Globus pallidus (tissue), 1 donor: Measurements from ENCODE around the gene TANC1.

Experiments used
- DNase-seq: peaks from one replicate; pipeline ENCODE4 v3.0.0-alpha.2; 2015; ENCODE audit warnings: low spot score

Gene TANC1

GRCh38 chr2:158962074-158962473, 6.4 kb upstream of the TANC1 start:
- no peak for DNase-seq

GRCh38 chr2:158963071-158963470, 5.4 kb upstream of the TANC1 start:
- DNase-seq, result no peak

GRCh38 chr2:158965107-158965506, 3.3 kb upstream of the TANC1 start:
- DNase-seq, result no peak

- no peak for DNase-seq
Observed at GRCh38 chr2:158965641-158966040, 2.8 kb upstream of the TANC1 start.

- no peak for DNase-seq
Observed at GRCh38 chr2:158966312-158966711, 2.1 kb upstream of the TANC1 start.

- no peak for DNase-seq
Observed at GRCh38 chr2:158967114-158967730, 1.2 kb upstream of the TANC1 start.

- DNase-seq, result peak; percentile 85
Observed at GRCh38 chr2:158967731-158968395, 577 bp upstream of the TANC1 start.

GRCh38 chr2:158969162-158969714, 798 bp downstream of the TANC1 start:
- DNase-seq, result no peak

GRCh38 chr2:158969715-158970240, 1.3 kb downstream of the TANC1 start:
- DNase-seq, result peak; percentile 50

GRCh38 chr2:158970241-158970751, 1.9 kb downstream of the TANC1 start:
- no peak for DNase-seq

GRCh38 chr2:158973116-158973956, 4.9 kb downstream of the TANC1 start:
- no peak for DNase-seq

- no peak for DNase-seq
Observed at GRCh38 chr2:158975271-158975921, 7.0 kb downstream of the TANC1 start.

GRCh38 chr2:158979772-158980171, 11.3 kb downstream of the TANC1 start:
- no peak for DNase-seq

- DNase-seq, result no peak
Observed at GRCh38 chr2:158984604-158985135, 16.2 kb downstream of the TANC1 start.

- no peak for DNase-seq
Observed at GRCh38 chr2:158988501-158988900, 20.1 kb downstream of the TANC1 start.

- DNase-seq, result no peak
Observed at GRCh38 chr2:158989165-158989564, 20.7 kb downstream of the TANC1 start.

- DNase-seq, result no peak
Observed at GRCh38 chr2:158990397-158991214, 22.2 kb downstream of the TANC1 start.

GRCh38 chr2:158993030-158993429, 24.6 kb downstream of the TANC1 start:
- DNase-seq, result no peak

GRCh38 chr2:158993721-158994587, 25.5 kb downstream of the TANC1 start:
- DNase-seq, result no peak
